IMR-90 (cell line): ENCODE results near the gene AIRE. TPM values are rescaled to one million over a fixed set of nuclear protein-coding genes. Genes with fewer than 3 reads are reported as not detected.

Experiments
- ATAC-seq: fragments of 200-7000 bp; cut with Tn5 transposase; 2 replicates; pipeline ENCODE4 v1.9.1; 2020; ENCODE audit warnings: low read depth, mild to moderate bottlenecking, moderate library complexity
- BruUV-seq: library from RNA; stranded (reverse); fragments of 400-500 nt; replicated peaks from 2 replicates; lab custom pipeline; 2021; lab: Mats Ljungman, UMichigan
- CTCF ChIA-PET: fragments of 300-600 bp; formaldehyde crosslinking; extraction: SDS; loops from one replicate; lab custom pipeline; 2021; ENCODE audit warnings: antibody characterized with exemption; lab: Yijun Ruan, JAX
- POLR2A ChIA-PET: fragments of 300-600 bp; sonication (Branson Sonifier 250); formaldehyde crosslinking; loops from one replicate; lab custom pipeline; 2022; ENCODE audit warnings: antibody characterized with exemption; ENCODE audit not compliant: unreplicated experiment; lab: Charles Lee
- DNase-seq: peaks from one replicate; pipeline ENCODE4 v3.0.0; 2013
- H2AFZ ChIP-seq: replicated peaks from 2 replicates; pipeline ENCODE3; 2013; ENCODE audit warnings: low read length, mild to moderate bottlenecking; ENCODE audit not compliant: poor library complexity
- H2AK5ac ChIP-seq: 2 replicates; pipeline ENCODE4 v1.6.1; 2013; ENCODE audit warnings: low read depth, low read length, inconsistent platforms
- H2AK9ac ChIP-seq: replicated peaks from 2 replicates; pipeline ENCODE3; 2013; ENCODE audit warnings: mild to moderate bottlenecking, low read depth, low read length, moderate library complexity; ENCODE audit not compliant: poor library complexity
- H2BK120ac ChIP-seq: 2 replicates; pipeline ENCODE4 v1.6.1; 2013; ENCODE audit warnings: low read depth, low read length, inconsistent platforms
- H2BK15ac ChIP-seq: 3 replicates; pipeline ENCODE4 v1.6.1; 2013; ENCODE audit warnings: low read depth, low read length, inconsistent platforms
- H2BK20ac ChIP-seq: 2 replicates; pipeline ENCODE4 v1.6.1; 2013; ENCODE audit warnings: low read depth, mild to moderate bottlenecking, inconsistent platforms, low read length, moderate library complexity
- H2BK5ac ChIP-seq: 2 replicates; pipeline ENCODE4 v1.6.1; 2013; ENCODE audit warnings: mild to moderate bottlenecking, low read depth, low read length, inconsistent platforms; ENCODE audit not compliant: poor library complexity, severe bottlenecking
- H3K14ac ChIP-seq: replicated peaks from 2 replicates; pipeline ENCODE4 v1.6.1; 2013; ENCODE audit warnings: low read depth, low read length, inconsistent platforms
- H3K18ac ChIP-seq: 2 replicates; pipeline ENCODE4 v1.6.1; 2013; ENCODE audit warnings: low read depth, low read length, control low read depth
- H3K23ac ChIP-seq: 2 replicates; pipeline ENCODE4 v1.6.1; 2013; ENCODE audit warnings: low read depth, low read length, inconsistent platforms
- H3K27ac ChIP-seq: 2 replicates; pipeline ENCODE4 v1.5.1; 2013; ENCODE audit warnings: mild to moderate bottlenecking, control low read depth, low read length; ENCODE audit not compliant: insufficient read depth
- H3K27me3 ChIP-seq: 2 replicates; pipeline ENCODE4 v1.6.1; 2013; ENCODE audit warnings: low read length; ENCODE audit not compliant: control insufficient read depth, insufficient read depth
- H3K36me3 ChIP-seq: 2 replicates; pipeline ENCODE4 v1.6.1; 2013; ENCODE audit warnings: low read length, mixed read lengths; ENCODE audit not compliant: control insufficient read depth, insufficient read depth
- H3K4ac ChIP-seq: 2 replicates; pipeline ENCODE4 v1.6.1; 2013; ENCODE audit warnings: low read depth, low read length, inconsistent platforms
- H3K4me1 ChIP-seq: 2 replicates; pipeline ENCODE4 v1.6.1; 2013; ENCODE audit warnings: low read length, mixed read lengths; ENCODE audit not compliant: control insufficient read depth, insufficient read depth
- H3K4me2 ChIP-seq: 2 replicates; pipeline ENCODE4 v1.6.1; 2013; ENCODE audit warnings: low read depth, mild to moderate bottlenecking, control low read depth, low read length, moderate library complexity
- H3K4me3 ChIP-seq: 2 replicates; pipeline ENCODE4 v1.5.1; 2013; ENCODE audit warnings: low read depth, mild to moderate bottlenecking, control low read depth, low read length, moderate library complexity; ENCODE audit not compliant: insufficient read depth
- H3K56ac ChIP-seq: 2 replicates; pipeline ENCODE4 v1.6.1; 2013; ENCODE audit warnings: low read length, inconsistent platforms; ENCODE audit not compliant: insufficient read depth; ENCODE audit errors: extremely low read depth
- H3K79me1 ChIP-seq, 2 experiments: 2 replicates each; pipeline ENCODE4 v1.6.1; 2013; ENCODE audit warnings: low read length in 2 of 2, inconsistent platforms in 1 of 2, low read depth in 1 of 2
- H3K9ac ChIP-seq: 2 replicates; pipeline ENCODE4 v1.6.1; 2013; ENCODE audit warnings: low read depth, low read length, control low read depth
- H3K9me1 ChIP-seq: 2 replicates; pipeline ENCODE4 v1.6.1; 2013; ENCODE audit warnings: low read length, inconsistent platforms; ENCODE audit not compliant: insufficient read depth
- H3K9me3 ChIP-seq: 2 replicates; pipeline ENCODE4 v1.6.1; 2013; ENCODE audit warnings: low read length; ENCODE audit not compliant: control insufficient read depth, insufficient read depth
- H4K20me1 ChIP-seq: 2 replicates; pipeline ENCODE4 v1.6.1; 2013; ENCODE audit warnings: low read length, inconsistent platforms; ENCODE audit not compliant: insufficient read depth
- H4K5ac ChIP-seq: 2 replicates; pipeline ENCODE4 v1.6.1; 2013; ENCODE audit warnings: mild to moderate bottlenecking, low read depth, low read length, control low read depth
- H4K8ac ChIP-seq, 2 experiments: 2 replicates each; pipeline ENCODE4 v1.6.1; 2013; ENCODE audit warnings: low read depth in 2 of 2, low read length in 2 of 2, control low read depth in 1 of 2, inconsistent platforms in 1 of 2
- H4K91ac ChIP-seq: 2 replicates; pipeline ENCODE4 v1.6.1; 2013; ENCODE audit warnings: low read depth, low read length, inconsistent platforms; ENCODE audit not compliant: insufficient read depth
- BHLHE40 ChIP-seq: fragments of 150-350 bp; IDR thresholded peaks from 2 replicates; pipeline ENCODE4 v1.6.1; 2016; ENCODE audit warnings: mild to moderate bottlenecking, low read depth, low read length
- WGBS, 2 experiments: methylation state at CpG; one replicate each; pipeline versions ENCODE4 v1.1.5 to v1.1.7; 2013; ENCODE audit warnings: missing lambda C conversion rate in 2 of 2; ENCODE audit not compliant: insufficient read length in 1 of 2; ENCODE audit errors: extremely low coverage in 2 of 2; 5-methylcytosine and 5-hydroxymethylcytosine counted together
- dilution Hi-C: fragments of 300-500 bp; cut with HindIII; formaldehyde crosslinking; loops from one replicate; pipeline ENCODE4 v1.14.3; 2018; ENCODE audit warnings: low sequenced_read_pairs; ENCODE audit not compliant: unreplicated experiment
- in situ Hi-C: fragments of 300-500 bp; cut with MboI; formaldehyde crosslinking; loops from 3 replicates; pipeline ENCODE4 v1.14.3; 2019; ENCODE audit warnings: low sequenced_read_pairs, inconsistent platforms, mixed read lengths
- intact Hi-C: fragments of 100-400 bp; cut with micrococcal nuclease; formaldehyde crosslinking; loops from 2 replicates; pipeline ENCODE4 v1.10.0; 2022
- polyA plus RNA-seq, 3 experiments: library from polyadenylated mRNA; depleted of rRNA; stranded (reverse); fragments of >200 nt; gene quantifications; 2 replicates each; pipeline ENCODE4 v1.2.3, GENCODE V29; 2012; ENCODE audit warnings: low replicate concordance in 1 of 3
- total RNA-seq: library from RNA; depleted of rRNA; stranded (reverse); fragments of >200 nt; gene quantifications from 2 replicates; pipeline ENCODE4 v1.2.3, GENCODE V29; 2012

The AIRE gene
- total and polyA plus RNA-seq, 2 of the 4 experiments (the other 2 are of a cell fraction) = 0.05 TPM; not detected in 1

GRCh38 chr21:44312089-44312488 lies 26.4 kb downstream of the AIRE start:
- no TSS peak for BruUV-seq
- H2BK120ac ChIP-seq = no peak overlapping the region
- no peak overlapping the region for H4K91ac ChIP-seq
- in situ Hi-C loops = no loop called here
- H3K36me3 ChIP-seq = peaks cover 70% of the 10 kb centered on the region
- H3K14ac ChIP-seq = no peak overlapping the region
- H4K8ac ChIP-seq = no peak overlapping the region
- H4K20me1 ChIP-seq = peaks cover 21% of the 10 kb centered on the region
- H3K23ac ChIP-seq = no peak overlapping the region
- no peak overlapping the region for H3K9ac ChIP-seq
- 85% methylated on average over 10 of the region's 22 CpGs; no CpG with 5 or more reads in 1 of the 2 experiments for whole genome bisulfite sequencing, 2 experiments
- no peak overlapping the region for H2AFZ ChIP-seq
- no peaks in the 10 kb centered on the region for H3K9me3 ChIP-seq
- ATAC-seq (no peak), DNase-seq (no peak)
- no peak overlapping the region for H3K56ac ChIP-seq
- no peak overlapping the region for H3K18ac ChIP-seq
- H3K4me3 ChIP-seq = no peak overlapping the region
- H2AK9ac ChIP-seq = peak overlapping the region; percentile 72
- H3K4ac ChIP-seq = no peak overlapping the region
- intact Hi-C loops = no loop called here
- no peak overlapping the region for H2BK20ac ChIP-seq
- no peak overlapping the region for H2BK15ac ChIP-seq
- H3K9me1 ChIP-seq = peaks cover 5% of the 10 kb centered on the region; the same call in 1 of the 2 replicates
- H4K5ac ChIP-seq = no peak overlapping the region
- H3K4me2 ChIP-seq = no peak overlapping the region
- ChIA-PET POLR2A (no interaction called here), CTCF (no interaction called here)
- no peaks in the 10 kb centered on the region for H3K27me3 ChIP-seq
- no peak overlapping the region for H3K27ac ChIP-seq
- peaks cover 7 to 20% of the 10 kb centered on the region in 2 experiments; a peak in 3 of 4 replicates for H3K79me1 ChIP-seq
- no peak overlapping the region for H2AK5ac ChIP-seq
- H2BK5ac ChIP-seq = no peak overlapping the region
- no peak for TF ChIP-seq BHLHE40
- H3K4me1 ChIP-seq = peaks cover 5% of the 10 kb centered on the region; the same call in 1 of the 2 replicates
- dilution Hi-C loops = no loop called here
